ENCODE measurements around the gene EDEM3.

Gene EDEM3

DNA sequence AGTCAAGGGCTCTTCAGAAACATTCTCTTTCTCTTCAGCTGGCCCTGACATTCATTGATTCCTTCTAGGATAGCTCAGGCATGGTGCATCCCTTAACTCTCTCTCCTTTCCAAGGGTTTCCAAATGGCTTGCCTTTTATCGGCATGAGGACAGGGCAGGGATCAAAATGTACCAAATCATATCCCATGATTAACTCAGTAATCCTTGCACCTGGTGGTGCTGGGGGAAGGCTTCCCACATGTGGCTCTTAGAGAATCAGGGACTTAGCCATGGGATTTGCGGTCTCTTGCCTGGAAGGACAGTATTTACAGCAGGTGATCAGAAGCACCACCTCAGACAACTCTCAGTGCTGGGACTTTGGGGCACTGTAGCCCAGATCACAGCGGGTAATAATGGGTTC lies 46.2 kb upstream of the EDEM3 start:
- Histone ChIP-seq H3K27me3 (replicated peaks; ENCODE audit: control insufficient read depth, insufficient read depth, low read length) (no peaks in the 10 kb centered on the region), H3K4me3 (replicated peaks; ENCODE audit: low read depth, low read length) (no peak overlapping the region), H3K36me3 (ENCODE audit: control insufficient read depth, insufficient read depth, low read length) (peaks cover 2% of the 10 kb centered on the region)
- DNase-seq (ENCODE audit: extremely low read depth, insufficient read length) = no peak
- TF ChIP-seq, protein P1, sequence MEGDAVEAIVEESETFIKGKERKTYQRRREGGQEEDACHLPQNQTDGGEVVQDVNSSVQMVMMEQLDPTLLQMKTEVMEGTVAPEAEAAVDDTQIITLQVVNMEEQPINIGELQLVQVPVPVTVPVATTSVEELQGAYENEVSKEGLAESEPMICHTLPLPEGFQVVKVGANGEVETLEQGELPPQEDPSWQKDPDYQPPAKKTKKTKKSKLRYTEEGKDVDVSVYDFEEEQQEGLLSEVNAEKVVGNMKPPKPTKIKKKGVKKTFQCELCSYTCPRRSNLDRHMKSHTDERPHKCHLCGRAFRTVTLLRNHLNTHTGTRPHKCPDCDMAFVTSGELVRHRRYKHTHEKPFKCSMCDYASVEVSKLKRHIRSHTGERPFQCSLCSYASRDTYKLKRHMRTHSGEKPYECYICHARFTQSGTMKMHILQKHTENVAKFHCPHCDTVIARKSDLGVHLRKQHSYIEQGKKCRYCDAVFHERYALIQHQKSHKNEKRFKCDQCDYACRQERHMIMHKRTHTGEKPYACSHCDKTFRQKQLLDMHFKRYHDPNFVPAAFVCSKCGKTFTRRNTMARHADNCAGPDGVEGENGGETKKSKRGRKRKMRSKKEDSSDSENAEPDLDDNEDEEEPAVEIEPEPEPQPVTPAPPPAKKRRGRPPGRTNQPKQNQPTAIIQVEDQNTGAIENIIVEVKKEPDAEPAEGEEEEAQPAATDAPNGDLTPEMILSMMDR (IDR thresholded peaks at IDR 0.05; ENCODE audit: insufficient read depth, low read length, poor library complexity, severe bottlenecking) = no peak

DNA sequence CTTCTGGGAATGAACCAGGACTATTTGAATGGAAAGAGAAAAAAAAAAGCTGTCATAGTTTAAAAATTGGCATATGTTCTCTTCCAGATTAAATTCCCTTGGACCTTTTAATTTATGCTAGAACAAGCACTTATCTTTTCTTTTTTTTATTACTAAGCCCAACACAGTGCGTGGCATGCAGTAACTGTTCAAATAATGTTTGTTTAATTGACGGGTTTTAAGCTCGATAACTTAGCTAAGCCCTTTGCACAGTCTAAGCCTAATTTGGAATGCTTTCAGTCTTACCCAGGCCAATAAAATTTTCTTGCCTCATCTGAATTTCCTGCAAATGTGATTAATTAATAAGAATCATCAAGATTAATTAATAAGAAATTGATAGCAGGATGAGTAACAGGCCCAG lies 39.3 kb upstream of the EDEM3 start:
- peaks cover 4% of the 10 kb centered on the region for H3K36me3 ChIP-seq (ENCODE audit: control insufficient read depth, insufficient read depth, low read length)
- no peak for DNase-seq (ENCODE audit: extremely low read depth, insufficient read length)
- TF ChIP-seq, protein P1 (IDR thresholded peaks at IDR 0.05; ENCODE audit: insufficient read depth, low read length, poor library complexity, severe bottlenecking) = no peak
- no peak overlapping the region for H3K4me3 ChIP-seq (replicated peaks; ENCODE audit: low read depth, low read length)
- no peaks in the 10 kb centered on the region for H3K27me3 ChIP-seq (replicated peaks; ENCODE audit: control insufficient read depth, insufficient read depth, low read length)

DNA sequence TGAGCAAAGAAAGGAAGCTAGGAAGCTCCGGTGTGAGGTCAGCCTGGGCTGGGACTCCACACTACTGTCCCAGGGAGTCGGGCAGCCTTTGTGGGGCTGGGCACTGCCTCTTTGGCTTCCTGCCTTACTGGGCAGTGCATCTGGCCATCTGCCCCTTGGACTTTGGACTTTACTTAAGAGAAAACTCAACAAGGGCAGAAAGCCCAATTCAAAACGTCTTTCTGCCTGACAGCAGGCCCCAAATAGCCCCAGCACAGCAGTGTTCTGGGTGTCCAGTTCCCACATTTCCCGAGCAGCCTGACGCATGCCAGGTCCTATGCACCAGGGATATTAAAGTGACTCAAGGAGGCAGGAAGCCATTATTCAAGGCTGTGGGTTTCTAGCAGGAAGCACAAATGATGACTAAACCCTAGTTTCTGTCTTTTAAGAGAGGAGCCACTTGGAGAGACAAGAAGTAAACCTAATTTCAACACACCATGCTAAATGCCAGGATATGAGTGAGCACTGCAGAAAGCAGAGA lies 37.9 kb upstream of the EDEM3 start:
- DNase-seq (ENCODE audit: extremely low read depth, insufficient read length) = no peak
- TF ChIP-seq, protein P1 (IDR thresholded peaks at IDR 0.05; ENCODE audit: insufficient read depth, low read length, poor library complexity, severe bottlenecking) = no peak
- Histone ChIP-seq H3K36me3 (ENCODE audit: control insufficient read depth, insufficient read depth, low read length) (peaks cover 4% of the 10 kb centered on the region), H3K27me3 (replicated peaks; ENCODE audit: control insufficient read depth, insufficient read depth, low read length) (no peaks in the 10 kb centered on the region), H3K4me3 (replicated peaks; ENCODE audit: low read depth, low read length) (no peak overlapping the region)

DNA sequence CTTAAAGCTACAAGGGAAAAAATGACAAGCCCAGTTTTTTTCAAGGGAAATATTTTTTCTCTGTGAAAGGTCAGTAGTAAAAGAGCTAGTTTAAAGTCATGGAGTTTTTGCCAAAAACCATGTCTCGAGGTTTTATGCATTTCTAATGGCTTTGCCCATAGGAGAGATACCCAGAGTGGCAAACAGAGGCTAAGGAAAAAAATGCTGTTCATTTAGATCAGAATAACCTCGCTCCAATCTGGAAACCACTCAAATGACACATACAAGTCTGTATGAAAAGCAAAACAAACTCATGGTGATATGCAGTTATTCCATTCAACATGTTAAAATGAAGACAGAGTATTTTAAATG lies 36.9 kb upstream of the EDEM3 start:
- H3K36me3 ChIP-seq (ENCODE audit: control insufficient read depth, insufficient read depth, low read length) = peaks cover 4% of the 10 kb centered on the region
- TF ChIP-seq, protein P1 (IDR thresholded peaks at IDR 0.05; ENCODE audit: insufficient read depth, low read length, poor library complexity, severe bottlenecking) = no peak
- DNase-seq (ENCODE audit: extremely low read depth, insufficient read length) = no peak

DNA sequence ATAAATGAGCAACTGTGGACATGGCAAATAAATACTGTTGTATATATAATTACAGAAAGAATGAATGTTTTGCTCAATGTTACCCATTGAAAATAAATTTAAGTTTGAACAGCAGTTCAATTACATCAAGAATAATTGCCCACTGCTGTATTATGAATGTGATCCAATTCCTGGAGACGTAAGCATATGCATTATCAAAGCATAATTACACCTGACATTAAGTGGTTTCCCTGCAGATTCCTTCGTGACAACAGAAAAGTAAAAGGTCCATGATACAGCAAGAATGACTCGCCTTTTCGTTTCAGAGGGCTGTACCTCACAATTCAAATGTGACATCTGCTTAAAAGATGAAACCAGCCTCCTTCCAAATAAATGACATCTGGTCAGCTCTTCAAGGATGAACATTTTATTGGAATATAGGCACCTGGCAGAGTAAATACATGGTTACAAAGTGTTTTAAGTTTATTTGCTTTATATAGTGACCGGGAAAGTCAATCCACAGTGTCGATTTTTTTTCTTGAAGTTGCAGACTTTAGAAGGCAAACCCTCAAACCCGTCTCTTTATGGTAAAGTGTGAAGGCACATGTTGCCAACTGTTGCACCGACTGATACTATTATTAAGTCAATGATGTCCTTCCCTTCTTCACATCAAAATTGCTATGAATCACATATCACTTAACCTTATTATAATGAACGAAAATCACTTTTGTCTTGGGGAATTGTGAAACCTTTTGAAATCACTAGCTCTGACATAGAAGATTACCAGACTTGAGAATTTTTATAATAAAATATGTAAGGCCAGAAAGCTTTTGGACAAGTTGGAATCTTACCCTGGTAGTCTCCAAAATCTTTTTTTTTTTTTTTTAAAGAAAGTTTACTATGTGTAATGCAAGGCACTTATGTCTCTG lies 36.2 kb upstream of the EDEM3 start:
- peaks cover 4% of the 10 kb centered on the region for H3K36me3 ChIP-seq (ENCODE audit: control insufficient read depth, insufficient read depth, low read length)
- TF ChIP-seq, protein P1 (IDR thresholded peaks at IDR 0.05; ENCODE audit: insufficient read depth, low read length, poor library complexity, severe bottlenecking) = no peak
- H3K27me3 ChIP-seq (replicated peaks; ENCODE audit: control insufficient read depth, insufficient read depth, low read length) = no peaks in the 10 kb centered on the region
- H3K4me3 ChIP-seq (replicated peaks; ENCODE audit: low read depth, low read length) = no peak overlapping the region
- no peak for DNase-seq (ENCODE audit: extremely low read depth, insufficient read length)

More for the DNA sequence above, 36.9 kb upstream of the EDEM3 start:
- Histone ChIP-seq H3K27me3 (replicated peaks; ENCODE audit: control insufficient read depth, insufficient read depth, low read length) (no peaks in the 10 kb centered on the region), H3K4me3 (replicated peaks; ENCODE audit: low read depth, low read length) (no peak overlapping the region)
